Ovary (tissue), 3 donors: Measurements from ENCODE around the gene ARHGEF40.

Experiments
- POLR2A ChIP-seq: fragments of 450-650 bp; IDR thresholded peaks from one replicate; pipeline ENCODE4 v1.6.1; 2017; ENCODE audit warnings: antibody characterized with exemption, mild to moderate bottlenecking, moderate library complexity
- TF ChIP-seq, protein P1 (sequence below), 3 donors: fragments of 450-650 bp in 2 of 3; fragments of 200-600 bp in 1 of 3; IDR thresholded peaks; one replicate each; pipeline versions ENCODE4 v1.5.1 to v1.8.0; 2016 to 2022; ENCODE audit warnings: antibody characterized with exemption in 3 of 3, mild to moderate bottlenecking in 1 of 3
- donor health status: DM: no; HTN: no; CAD: no.

- TF ChIP-seq, protein P1, sequence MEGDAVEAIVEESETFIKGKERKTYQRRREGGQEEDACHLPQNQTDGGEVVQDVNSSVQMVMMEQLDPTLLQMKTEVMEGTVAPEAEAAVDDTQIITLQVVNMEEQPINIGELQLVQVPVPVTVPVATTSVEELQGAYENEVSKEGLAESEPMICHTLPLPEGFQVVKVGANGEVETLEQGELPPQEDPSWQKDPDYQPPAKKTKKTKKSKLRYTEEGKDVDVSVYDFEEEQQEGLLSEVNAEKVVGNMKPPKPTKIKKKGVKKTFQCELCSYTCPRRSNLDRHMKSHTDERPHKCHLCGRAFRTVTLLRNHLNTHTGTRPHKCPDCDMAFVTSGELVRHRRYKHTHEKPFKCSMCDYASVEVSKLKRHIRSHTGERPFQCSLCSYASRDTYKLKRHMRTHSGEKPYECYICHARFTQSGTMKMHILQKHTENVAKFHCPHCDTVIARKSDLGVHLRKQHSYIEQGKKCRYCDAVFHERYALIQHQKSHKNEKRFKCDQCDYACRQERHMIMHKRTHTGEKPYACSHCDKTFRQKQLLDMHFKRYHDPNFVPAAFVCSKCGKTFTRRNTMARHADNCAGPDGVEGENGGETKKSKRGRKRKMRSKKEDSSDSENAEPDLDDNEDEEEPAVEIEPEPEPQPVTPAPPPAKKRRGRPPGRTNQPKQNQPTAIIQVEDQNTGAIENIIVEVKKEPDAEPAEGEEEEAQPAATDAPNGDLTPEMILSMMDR (IDR thresholded peaks at IDR 0.05): no peak
- no peak for TF ChIP-seq POLR2A
These were observed 14.5 kb upstream of the ARHGEF40 start for GRCh38 chr14:21055432-21056117.
